Prostate gland (tissue), 2 donors: Measurements from ENCODE around the gene LIMCH1. TPM values are rescaled to one million over a fixed set of nuclear protein-coding genes. Genes with fewer than 3 reads are reported as not detected.

Experiments
- DNase-seq: peaks from one replicate; pipeline ENCODE4 v3.0.0-alpha.2; 2019; ENCODE audit warnings: low spot score
- H3K27ac ChIP-seq, 2 donors: fragments of 200-600 bp; sonication (generic); 2 replicates each; pipeline ENCODE4 v1.5.1; 2017 to 2019
- H3K27me3 ChIP-seq: fragments of 200-600 bp; sonication (generic); replicated peaks from 2 replicates; pipeline ENCODE4 v1.5.1; 2019; ENCODE audit not compliant: insufficient read depth
- H3K36me3 ChIP-seq, 2 donors: fragments of 200-600 bp; sonication (generic); 1 replicate in 1 of 2; 2 replicates in 1 of 2; pipeline versions ENCODE4 v1.5.1 to v1.8.1; 2017 to 2019
- H3K4me1 ChIP-seq: fragments of 200-600 bp; sonication (generic); replicated peaks from 2 replicates; pipeline ENCODE4 v1.5.1; 2019
- H3K4me3 ChIP-seq, 2 donors: fragments of 200-600 bp; sonication (generic); 2 replicates each; pipeline ENCODE4 v1.5.1; 2017 to 2019
- H3K9me3 ChIP-seq: fragments of 200-600 bp; sonication (generic); 2 replicates; pipeline ENCODE4 v1.5.1; 2017
- CTCF ChIP-seq, 4 experiments: fragments of 200-600 bp in 2 of 4; fragments of 450-650 bp in 2 of 4; sonication (generic) in 2 of 4; IDR thresholded peaks; 1 replicate in 3 of 4; 2 replicates in 1 of 4; pipeline ENCODE4 v1.5.1; 2016 to 2019; ENCODE audit warnings: antibody characterized with exemption in 4 of 4, mild to moderate bottlenecking in 2 of 4, moderate library complexity in 2 of 4
- POLR2A ChIP-seq: fragments of 450-650 bp; IDR thresholded peaks from one replicate; pipeline ENCODE4 v1.6.1; 2016; ENCODE audit warnings: antibody characterized with exemption, mild to moderate bottlenecking
- POLR2AphosphoS5 ChIP-seq: sonication (generic); formaldehyde crosslinking; IDR thresholded peaks from one replicate; pipeline ENCODE4 v1.6.1; 2017; ENCODE audit warnings: antibody characterized with exemption
- WGBS: methylation state at CpG from one replicate; pipeline ENCODE4 v1.1.5; 2018; 5-methylcytosine and 5-hydroxymethylcytosine counted together
- intact Hi-C: fragments of 100-400 bp; cut with DNase I; formaldehyde crosslinking; loops from one replicate; pipeline ENCODE4 v1.14.2; 2022
- total RNA-seq, 2 donors: library from RNA; depleted of rRNA; stranded (reverse); fragments of >200 nt; gene quantifications; one replicate each; pipeline ENCODE4 v1.1.0, GENCODE V29; 2016

Gene LIMCH1
- total RNA-seq, 2 donors from 2014 or later = 62.8 to 102 TPM

GRCh38 chr4:41624765-41625164, 86.8 kb downstream of the LIMCH1 start:
- no peak overlapping the region for H3K27ac ChIP-seq
- no peaks in the 10 kb centered on the region for H3K27me3 ChIP-seq
- 88% methylated on average over 3 of the region's 3 CpGs for WGBS
- no peak overlapping the region for H3K4me3 ChIP-seq
- TF ChIP-seq POLR2A (no peak), POLR2AphosphoS5 (no peak), CTCF (IDR thresholded peaks at IDR 0.05) (no peak)
- intact Hi-C loops = no loop called here
- no peaks in the 10 kb centered on the region for H3K36me3 ChIP-seq
- no peaks in the 10 kb centered on the region for H3K9me3 ChIP-seq
- no peak for DNase-seq
- no peaks in the 10 kb centered on the region for H3K4me1 ChIP-seq

GRCh38 chr4:41625531-41625930, 87.6 kb downstream of the LIMCH1 start:
- intact Hi-C loops = no loop called here

GRCh38 chr4:41628936-41629335, 91.0 kb downstream of the LIMCH1 start:
- no peak for TF ChIP-seq POLR2AphosphoS5
- TF ChIP-seq CTCF (IDR thresholded peaks at IDR 0.05) = no peak
- Histone ChIP-seq H3K4me1 (no peaks in the 10 kb centered on the region), H3K36me3 (no peaks in the 10 kb centered on the region), H3K4me3 (no peak overlapping the region), H3K9me3 (no peaks in the 10 kb centered on the region), H3K27ac (no peak overlapping the region), H3K27me3 (no peaks in the 10 kb centered on the region)
- intact Hi-C loops = no loop called here
- WGBS = 66% methylated on average over 2 of the region's 2 CpGs
- no peak for DNase-seq

More at GRCh38 chr4:41625531-41625930, 87.6 kb downstream of the LIMCH1 start:
- no peak overlapping the region for H3K27ac ChIP-seq
- no peaks in the 10 kb centered on the region for H3K36me3 ChIP-seq
- no peaks in the 10 kb centered on the region for H3K27me3 ChIP-seq
- no peaks in the 10 kb centered on the region for H3K9me3 ChIP-seq
- TF ChIP-seq POLR2AphosphoS5 (no peak), CTCF (IDR thresholded peaks at IDR 0.05) (no peak), POLR2A (no peak)
- no peak for DNase-seq
- no peaks in the 10 kb centered on the region for H3K4me1 ChIP-seq
- H3K4me3 ChIP-seq = no peak overlapping the region
- WGBS = 68% methylated on average over 5 of the region's 5 CpGs

- Histone ChIP-seq H3K4me3 (no peak overlapping the region), H3K36me3 (no peaks in the 10 kb centered on the region), H3K27ac (no peak overlapping the region), H3K27me3 (no peaks in the 10 kb centered on the region), H3K4me1 (no peaks in the 10 kb centered on the region), H3K9me3 (no peaks in the 10 kb centered on the region)
- DNase-seq = no peak
- 89% methylated on average over 3 of the region's 3 CpGs for WGBS
- intact Hi-C loops = no loop called here
- TF ChIP-seq POLR2AphosphoS5 = no peak
- no peak for TF ChIP-seq POLR2A
- TF ChIP-seq CTCF (IDR thresholded peaks at IDR 0.05) = no peak
Observed at GRCh38 chr4:41631523-41631922, 93.6 kb downstream of the LIMCH1 start.

- Histone ChIP-seq H3K4me3 (no peak overlapping the region), H3K4me1 (no peaks in the 10 kb centered on the region), H3K9me3 (no peaks in the 10 kb centered on the region), H3K27me3 (no peaks in the 10 kb centered on the region), H3K27ac (no peak overlapping the region), H3K36me3 (no peaks in the 10 kb centered on the region)
- TF ChIP-seq CTCF (IDR thresholded peaks at IDR 0.05) = no peak
- no peak for TF ChIP-seq POLR2A
- no peak for TF ChIP-seq POLR2AphosphoS5
- intact Hi-C loops = no loop called here
- no peak for DNase-seq
- WGBS = 75% methylated on average over 11 of the region's 11 CpGs
Observed at GRCh38 chr4:41632481-41633073, 94.6 kb downstream of the LIMCH1 start.
